ENCODE results near the gene ZNF654.
"Not testable (repeated sequence)": the region's sequence is repeated elsewhere in the genome, so short reads cannot be mapped to it uniquely, and the experiment has no call there.

ZNF654 gene

GRCh38 chr3:88147261-88147660, 88.2 kb downstream of the ZNF654 start:
- no peak for DNase-seq

GRCh38 chr3:88148651-88149050, 89.6 kb downstream of the ZNF654 start:
- DNase-seq, result no peak

GRCh38 chr3:88149101-88149508, 90.0 kb downstream of the ZNF654 start:
- DNase-seq, result no peak

GRCh38 chr3:88149509-88150362, 90.7 kb downstream of the ZNF654 start, which contains the start of gene C3orf38:
Gene C3orf38, plus strand, starts transcription at chr3:88149959. Its CDS starts 94 bp downstream, at chr3:88150053.
- DNase-seq, result peak; percentile 78

GRCh38 chr3:88150371-88150770, 91.3 kb downstream of the ZNF654 start:
- no peak for DNase-seq

- no peak for DNase-seq
These were observed 91.8 kb downstream of the ZNF654 start for GRCh38 chr3:88150806-88151205.

- DNase-seq, result no peak
These were observed 92.3 kb downstream of the ZNF654 start for GRCh38 chr3:88151358-88151757.

GRCh38 chr3:88152841-88153240, 93.8 kb downstream of the ZNF654 start:
- no peak for DNase-seq

GRCh38 chr3:88166419-88166971, 107.4 kb downstream of the ZNF654 start:
- DNase-seq, result no peak

- DNase-seq, result no peak
These were observed 108.1 kb downstream of the ZNF654 start for GRCh38 chr3:88167173-88167572.

GRCh38 chr3:88167704-88168103, 108.6 kb downstream of the ZNF654 start:
- no peak for DNase-seq

GRCh38 chr3:88168171-88168570, 109.1 kb downstream of the ZNF654 start:
- DNase-seq, result no peak

- DNase-seq, result no peak
These were observed 121.4 kb downstream of the ZNF654 start for GRCh38 chr3:88180398-88180999.

GRCh38 chr3:88182165-88182918, 123.3 kb downstream of the ZNF654 start:
- not testable (repeated sequence) for DNase-seq

GRCh38 chr3:88188436-88188835, 129.4 kb downstream of the ZNF654 start:
- DNase-seq, result no peak

GRCh38 chr3:88189361-88189810, 130.3 kb downstream of the ZNF654 start:
- no peak for DNase-seq

GRCh38 chr3:88191872-88192409, 132.9 kb downstream of the ZNF654 start:
- no peak for DNase-seq

- no peak for DNase-seq
These were observed 133.6 kb downstream of the ZNF654 start for GRCh38 chr3:88192631-88193030.
